ENCODE results near the gene ABI3BP.

The ABI3BP gene

DNA sequence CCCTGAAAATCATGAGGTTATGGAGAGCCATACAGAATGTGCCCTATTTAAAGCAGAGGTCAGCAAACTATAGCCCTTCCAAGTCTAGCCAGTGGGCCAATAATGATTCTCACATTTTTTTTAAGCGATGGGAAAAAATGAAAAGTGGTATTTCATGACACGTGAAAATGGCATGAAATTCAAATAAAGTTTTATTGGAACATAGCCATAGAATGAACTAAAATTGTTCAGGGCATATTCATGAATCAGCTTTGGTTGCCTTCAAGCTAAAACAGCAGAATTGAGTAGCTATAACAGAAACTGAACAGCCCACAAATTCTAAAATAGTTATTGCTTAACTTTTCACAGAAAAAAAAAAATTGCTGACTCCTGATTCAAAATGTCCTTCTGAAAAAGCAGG lies 179.4 kb downstream of the ABI3BP start:
- no peak for DNase-seq

DNA sequence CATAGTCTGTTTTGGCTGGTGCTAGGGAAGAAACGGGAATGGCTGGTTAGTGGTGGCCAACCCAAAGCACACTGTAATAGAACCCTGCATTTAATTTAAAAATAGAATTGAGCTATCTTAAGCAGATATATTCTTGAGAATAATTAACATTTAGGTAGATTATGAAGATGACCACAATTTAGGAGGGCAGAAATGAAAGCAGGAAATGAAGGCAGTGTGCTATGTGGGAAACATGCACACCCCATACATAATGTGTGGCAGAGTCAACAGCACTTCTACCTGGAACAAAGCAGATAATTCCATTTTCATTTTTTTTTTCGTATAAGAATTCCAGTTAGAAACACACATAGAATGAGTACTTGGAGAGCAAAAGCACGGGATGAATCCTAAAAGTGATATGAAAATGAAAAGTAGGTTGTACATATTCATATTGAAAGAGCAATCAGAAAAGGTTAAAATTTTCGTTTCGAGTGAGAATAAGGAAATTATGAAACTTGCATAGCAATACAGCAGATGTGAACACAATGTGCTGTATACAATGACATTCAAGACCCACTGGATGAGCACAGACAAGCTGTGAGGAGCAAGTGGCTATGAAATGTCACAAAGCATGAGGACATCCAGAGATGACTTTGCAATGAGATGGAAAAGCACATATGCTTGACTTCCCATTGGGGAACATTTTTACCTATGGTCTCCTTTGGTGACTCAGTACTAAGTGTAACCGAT lies 181.3 kb downstream of the ABI3BP start:
- DNase-seq, result no peak

DNA sequence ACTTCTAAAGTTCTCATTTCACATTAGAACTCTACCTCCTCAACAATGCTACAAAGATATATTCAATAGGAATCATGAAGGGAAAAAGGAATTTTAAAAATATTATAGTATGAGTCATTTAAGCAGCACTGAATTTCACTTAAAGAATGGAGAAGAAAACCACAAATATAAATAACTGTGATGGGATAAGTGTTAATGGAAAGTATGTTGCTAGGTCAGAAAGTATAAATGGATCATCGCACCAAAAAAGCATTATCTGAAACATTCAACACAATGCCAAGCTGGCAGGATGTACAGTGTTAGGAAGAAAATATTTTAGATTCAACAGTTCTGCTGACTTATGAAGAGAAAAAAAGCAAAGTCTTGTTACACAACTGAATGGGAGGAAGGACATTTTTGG lies 182.6 kb downstream of the ABI3BP start:
- no peak for DNase-seq

DNA sequence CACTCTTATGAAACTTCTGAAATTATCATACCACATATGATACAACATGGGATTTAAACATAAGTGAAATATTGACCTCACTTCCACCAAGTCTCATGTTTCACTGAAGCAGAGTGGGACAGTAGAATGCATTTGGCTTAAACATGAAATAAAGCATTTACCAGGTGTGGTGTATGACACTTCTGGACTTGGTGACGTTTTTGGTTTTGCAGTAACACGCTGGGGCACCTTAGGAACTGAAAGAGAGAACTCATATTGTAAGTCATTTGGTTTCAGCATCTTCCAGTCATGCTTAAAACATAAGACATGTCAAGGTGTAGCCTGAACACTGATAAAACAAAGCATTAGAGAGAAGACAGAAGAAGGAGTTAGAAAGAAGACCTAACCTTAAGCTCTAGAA lies 188.6 kb downstream of the ABI3BP start:
- DNase-seq, result no peak

DNA sequence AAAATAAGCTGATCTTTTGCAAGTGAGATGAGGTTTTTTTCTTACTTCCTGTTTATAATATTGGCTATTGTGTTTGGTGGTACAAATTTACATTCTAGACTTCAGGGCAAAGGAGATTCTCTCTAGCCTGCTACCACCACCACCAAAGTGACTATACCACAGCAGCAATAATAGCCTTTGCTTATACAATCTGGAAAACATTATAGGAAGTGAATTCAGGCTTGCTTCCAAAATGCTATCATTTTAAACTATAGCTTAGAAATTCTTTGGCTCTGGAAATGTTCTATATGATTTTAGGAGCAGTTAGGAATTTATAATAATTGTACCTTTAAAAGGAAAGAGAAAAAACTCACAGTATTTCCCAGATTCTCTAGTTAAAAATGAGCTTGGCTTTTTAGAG lies 189.5 kb downstream of the ABI3BP start:
- DNase-seq, result no peak

DNA sequence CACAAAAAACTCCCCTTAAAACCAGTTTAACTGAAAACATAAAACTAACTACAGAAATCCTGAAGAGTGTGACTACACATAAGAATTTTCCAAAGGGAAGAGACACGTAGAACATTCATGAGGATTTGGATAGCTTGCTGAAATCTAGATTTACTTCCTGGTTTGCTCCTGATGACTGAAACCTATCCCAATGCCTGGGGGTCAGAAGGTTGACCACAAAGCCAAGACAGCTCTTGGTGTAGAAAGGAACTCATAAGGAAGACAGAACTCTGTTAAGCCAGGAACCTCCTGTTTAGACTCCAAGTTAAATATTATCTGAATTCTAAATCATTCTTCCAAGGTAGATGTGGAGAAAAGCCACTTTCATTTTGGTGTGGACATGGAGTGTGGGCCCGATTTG lies 191.1 kb downstream of the ABI3BP start:
- no peak for DNase-seq

DNA sequence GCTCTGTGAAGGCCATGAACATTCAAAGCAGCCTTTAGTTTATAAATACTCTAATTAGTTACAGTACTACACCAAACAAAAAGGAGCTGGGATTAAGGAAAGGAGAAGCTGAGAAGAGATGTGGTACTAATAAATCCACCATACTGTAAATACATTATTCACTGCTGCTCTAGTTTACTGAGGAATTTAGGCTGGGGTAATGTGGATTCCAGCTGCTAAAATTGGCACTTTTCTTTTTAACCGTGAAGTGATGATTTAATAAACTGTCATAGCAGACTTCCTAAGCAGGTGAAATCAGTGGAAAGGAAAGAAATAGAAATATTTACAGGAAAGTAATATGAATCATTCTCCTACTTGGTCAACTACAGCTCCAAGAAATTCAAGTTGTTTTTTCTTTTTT lies 195.2 kb downstream of the ABI3BP start:
- no peak for DNase-seq

DNA sequence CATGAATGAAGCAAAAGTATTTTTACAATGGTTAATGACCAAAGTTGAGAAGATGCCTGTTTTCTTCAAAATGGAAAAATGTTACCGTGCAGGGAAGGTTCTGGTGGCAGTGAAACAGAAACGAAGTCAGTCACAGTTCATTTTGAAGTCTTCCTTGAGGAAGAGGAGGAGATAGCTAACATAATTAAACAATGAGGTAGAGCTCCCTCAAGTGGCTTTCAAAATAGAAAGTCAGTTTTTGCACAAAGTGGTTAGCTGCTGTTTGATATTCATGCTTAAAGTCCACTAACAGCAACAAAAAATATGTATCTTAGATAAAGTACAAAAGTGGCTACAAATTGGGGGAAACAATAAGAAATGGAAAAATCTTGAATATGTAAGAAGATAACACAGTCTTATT lies 196.7 kb downstream of the ABI3BP start:
- no peak for DNase-seq

DNA sequence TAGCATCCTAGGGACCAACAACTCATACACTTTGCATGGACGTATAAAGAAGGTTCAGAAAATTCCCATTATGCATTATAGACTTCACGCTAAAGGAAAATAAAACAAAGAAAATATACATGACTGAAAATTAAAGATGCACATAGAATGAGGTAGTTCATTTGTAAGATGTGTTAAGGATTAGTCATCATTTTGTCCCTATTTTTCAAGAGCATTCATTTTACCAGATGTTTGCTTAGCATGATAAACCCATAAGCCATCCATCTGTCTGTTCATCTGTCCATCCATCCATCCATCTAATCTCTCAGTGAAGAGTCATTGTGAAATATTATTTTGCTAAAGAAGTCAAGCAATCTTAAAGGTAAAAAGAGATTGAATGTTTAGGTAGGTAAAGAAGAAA lies 203.6 kb downstream of the ABI3BP start:
- no peak for DNase-seq

DNA sequence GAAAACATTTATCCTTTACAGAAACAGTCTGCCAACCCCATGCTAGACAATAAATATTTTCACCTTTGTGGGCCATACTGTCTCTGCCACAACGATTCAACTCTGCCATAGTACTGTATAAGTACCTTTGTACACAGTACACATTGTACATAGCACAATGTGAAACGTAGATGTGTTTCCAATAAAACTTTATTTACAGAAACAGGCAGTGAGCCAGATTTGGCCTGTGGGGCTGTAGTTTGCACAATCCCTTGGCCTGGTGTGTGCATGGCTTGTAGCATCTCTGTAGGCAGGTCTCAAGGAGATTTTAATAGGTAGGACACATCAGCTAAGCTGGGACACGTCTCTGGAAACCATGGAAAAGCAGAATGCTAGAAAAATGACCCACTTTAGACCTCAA lies 209.6 kb downstream of the ABI3BP start:
- DNase-seq, result no peak

DNA sequence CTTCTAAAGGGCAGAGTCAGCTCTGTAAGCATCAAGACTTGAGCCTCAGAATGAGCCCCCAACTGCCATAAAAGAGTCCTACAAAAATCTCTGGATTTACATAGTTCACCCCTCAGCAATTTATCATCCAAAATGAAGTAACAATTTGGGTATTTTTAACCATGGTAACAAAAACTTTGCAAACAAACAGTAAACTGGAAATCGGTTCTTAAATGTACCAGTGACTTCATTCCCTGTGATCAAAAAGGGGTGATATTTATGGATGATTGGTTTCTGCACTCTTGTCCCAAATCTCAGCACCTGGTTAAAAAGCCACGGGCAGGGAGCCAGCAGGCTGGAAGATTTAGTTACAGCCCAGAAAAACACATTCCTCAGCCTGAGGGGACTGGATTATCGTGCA lies 210.3 kb downstream of the ABI3BP start:
- DNase-seq, result no peak

DNA sequence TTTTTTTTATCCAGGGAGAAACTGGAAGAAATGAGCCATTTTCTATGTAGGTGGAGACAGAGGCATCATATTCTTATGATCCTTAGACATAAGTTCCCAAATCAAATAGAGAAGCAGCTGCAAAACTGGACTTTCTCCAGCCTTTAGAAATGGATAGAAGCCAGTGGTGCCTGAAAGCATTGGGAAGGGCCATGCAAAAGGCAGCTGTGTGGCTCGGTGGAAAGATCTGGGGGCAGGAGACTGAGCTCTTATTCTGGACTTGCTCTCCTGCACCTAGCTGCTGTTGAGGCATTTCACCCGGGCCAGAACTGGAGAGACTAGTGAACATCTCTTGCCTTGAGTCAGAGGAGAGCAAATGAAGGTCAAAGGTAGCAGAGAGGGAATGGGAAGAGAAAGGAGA lies 210.9 kb downstream of the ABI3BP start:
- DNase-seq, result no peak

DNA sequence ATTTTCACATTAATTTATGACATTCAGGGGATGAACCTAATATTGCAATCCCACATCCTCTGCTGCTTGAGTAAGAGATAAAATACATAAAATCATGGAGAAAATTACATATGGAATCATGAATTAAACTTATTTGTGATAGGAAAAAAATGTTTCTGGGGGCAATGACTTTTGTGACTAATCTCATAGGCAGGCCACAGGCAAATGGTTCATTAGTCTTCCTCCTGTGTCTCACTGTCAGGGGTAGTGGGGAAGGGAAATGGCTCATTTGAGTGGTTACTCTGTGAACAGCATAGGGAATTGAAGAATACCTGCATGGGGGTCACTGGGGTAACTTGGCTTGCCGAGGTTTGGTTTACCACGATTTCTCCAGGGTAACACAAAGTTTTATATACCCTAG lies 211.9 kb downstream of the ABI3BP start:
- DNase-seq, result no peak

DNA sequence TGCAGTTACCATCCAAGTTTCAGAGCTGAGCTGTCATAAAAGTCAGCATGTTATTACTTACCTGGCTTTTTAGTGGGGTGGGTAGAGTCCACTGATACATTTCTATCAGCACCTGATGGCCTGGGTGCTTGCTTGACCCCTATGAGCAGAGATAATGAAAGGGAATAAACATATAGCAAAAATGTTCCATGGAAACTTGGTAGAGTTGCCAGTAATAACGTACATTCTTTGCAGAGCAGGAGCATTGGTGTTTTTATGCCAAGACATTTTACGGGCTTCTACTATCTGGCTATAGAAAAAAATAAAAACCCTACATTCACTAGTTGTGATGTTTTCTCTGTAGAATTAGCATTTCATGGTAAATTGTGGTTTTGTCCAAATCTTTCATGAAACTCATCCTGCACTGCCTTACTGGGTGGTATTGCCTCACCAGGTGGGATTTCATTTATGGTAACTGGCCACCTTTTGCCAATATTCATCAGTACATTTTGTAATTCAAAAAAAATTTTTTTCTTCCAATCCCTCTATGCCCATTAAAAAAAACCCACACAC lies 213.1 kb downstream of the ABI3BP start:
- DNase-seq, result no peak

DNA sequence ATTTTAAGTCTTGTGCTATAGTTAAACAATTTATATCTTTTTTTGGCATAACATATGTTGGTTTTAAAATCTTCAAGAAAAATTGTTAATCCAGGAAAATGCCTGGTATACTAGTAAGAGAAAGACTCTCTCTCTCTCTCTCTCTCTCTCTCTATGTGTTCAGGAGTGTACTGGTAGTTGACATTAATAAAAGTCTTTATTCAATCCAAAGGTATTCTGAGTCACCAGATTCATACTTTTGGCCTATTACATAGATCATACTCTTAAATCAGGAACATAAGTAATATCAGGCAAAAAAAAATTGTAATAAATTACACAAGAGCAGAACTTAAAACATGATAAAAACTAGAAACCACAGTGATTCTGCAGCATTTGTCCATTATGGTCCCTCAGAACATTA lies 213.7 kb downstream of the ABI3BP start:
- no peak for DNase-seq

DNA sequence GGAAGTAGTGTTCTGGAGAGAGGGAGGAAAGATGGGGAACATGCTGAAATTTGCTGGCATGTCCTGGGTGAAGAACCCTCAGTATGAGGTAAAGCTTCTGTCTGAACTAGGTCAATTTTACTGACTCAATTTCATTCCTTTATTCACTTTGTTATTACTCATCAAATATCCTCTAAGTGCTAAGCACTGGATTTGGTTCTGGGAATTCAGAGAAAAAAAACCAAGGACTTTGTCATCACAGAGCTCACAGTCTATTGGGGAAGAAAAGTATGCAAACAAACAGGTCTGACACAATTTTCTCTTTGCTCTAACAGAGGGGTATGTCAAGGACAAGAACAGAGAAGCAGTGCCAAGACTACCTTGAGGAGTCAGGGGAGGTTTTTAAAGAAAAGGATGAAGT lies 215.9 kb downstream of the ABI3BP start:
- no peak for DNase-seq

DNA sequence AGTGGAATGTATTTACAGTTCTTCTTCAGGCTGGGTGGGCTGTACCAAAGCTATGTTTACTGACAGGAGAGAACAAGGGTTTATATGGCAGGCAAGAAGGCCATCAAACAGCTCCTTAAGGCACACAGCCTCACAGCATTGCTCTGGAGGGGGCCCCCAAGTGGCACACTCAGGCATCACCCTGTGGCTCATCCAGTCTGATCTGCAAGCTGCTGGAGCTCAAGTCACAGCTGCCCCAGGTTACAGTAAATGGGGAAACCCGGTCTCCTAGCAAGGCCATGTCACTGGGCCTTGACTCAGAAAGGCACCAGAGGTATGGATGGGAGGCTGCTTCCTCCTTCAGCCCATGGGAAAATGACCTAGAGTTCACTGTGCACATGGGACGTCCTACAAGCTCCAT lies 216.5 kb downstream of the ABI3BP start:
- no peak for DNase-seq

DNA sequence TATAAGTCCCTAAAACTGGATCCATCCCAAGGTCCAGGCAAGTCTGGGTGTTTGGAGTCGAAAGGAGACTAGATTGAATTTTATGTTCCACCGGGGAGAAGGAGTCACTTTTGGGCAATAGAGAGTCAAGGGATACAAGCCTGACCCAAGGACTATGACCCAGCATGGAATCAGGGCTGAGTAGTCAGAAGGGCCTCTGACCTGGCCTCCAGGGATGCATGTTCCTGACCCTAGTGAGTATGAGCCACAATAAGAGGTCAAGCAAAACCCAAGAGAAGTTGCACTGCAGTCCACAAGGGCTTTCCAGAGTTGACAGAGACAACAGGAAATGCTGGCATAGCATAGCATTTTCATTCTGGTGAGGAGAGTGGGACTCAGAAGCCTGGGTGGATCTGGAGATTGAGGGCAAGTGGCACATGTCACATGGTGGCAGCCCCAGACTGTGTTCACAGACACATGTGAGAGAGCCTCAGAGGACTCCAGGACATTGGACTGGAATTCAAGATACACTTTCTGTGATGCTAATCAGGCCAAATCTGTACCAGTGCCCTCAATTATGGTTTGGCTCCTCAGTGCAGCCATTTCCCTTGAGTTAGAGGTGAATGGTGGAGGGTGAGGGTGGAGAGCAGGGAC lies 217.0 kb downstream of the ABI3BP start:
- DNase-seq, result no peak

DNA sequence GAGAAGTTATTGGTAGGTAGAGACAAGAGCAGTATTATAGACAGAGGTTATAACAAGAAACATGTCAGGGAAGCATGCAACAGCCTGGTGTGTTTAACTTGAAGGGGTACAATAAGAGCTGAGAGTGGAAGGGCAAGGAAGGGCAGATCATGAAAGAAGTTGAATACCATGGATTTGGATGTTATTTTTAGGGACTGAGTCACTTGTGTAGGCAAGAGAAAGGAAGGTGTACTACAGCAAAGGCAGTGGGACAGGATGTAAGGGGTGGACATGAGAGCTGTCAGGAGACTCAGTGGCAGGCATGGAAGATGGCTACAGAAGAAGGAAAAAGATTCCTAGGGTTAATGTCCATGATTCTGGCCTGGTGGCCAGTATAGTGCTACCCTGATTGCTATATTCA lies 217.6 kb downstream of the ABI3BP start:
- DNase-seq, result no peak

DNA sequence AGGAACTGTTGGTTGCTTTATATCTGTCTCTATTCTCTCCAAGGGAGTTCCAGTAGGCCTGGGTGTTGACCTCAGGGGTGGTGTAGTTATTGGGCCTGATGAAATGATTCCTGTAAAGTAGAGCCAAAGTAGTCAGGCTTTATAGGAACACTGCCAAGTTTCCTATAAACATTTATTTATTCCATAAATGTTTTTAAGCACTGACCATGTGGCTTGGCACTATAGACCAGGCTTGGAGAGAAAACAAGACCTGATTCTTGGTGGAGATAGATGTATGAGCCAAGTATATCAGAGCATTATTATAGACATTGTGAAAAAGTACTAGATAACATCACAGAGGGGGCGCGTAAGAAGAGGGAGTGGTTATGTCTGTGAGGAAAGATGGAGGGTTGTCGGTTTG lies 218.0 kb downstream of the ABI3BP start:
- DNase-seq, result no peak

DNA sequence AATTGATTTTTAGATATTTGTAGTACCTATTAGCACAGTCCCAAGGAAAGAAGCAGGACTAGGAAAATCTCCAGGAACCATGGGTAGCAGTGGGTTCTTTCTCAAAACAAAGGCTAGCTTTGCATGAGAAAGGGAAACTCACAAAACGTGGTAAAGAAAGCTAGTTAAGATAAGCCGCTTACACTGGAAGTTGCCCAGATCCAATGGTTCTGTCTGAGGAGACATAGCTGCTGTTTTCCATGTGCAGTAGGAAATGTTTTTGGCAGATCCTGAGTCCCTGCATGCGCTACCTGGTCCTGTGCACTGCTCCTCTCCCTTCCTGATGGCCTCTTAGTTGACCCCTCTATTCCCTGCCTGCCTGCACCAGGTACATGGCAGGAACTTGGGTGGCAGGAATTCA lies 223.5 kb downstream of the ABI3BP start:
- no peak for DNase-seq

DNA sequence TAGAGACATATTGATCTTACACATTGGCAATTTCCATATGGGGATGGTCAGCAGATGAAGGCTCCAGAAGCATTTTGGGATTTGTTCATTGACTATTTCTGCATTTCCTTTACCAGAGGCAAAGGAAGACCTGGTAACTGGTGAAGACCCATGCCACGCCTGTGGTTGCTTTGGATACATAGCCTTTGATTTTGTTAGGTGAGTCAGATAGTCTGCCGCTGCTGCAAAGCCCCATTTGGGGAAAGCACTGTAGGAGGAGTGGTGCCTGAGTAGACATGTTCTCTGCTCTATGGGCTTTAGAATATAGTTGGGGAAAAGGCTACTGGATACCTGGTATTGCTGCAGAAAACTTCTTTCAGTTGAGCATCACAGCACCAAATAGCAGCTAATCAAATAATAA lies 227.2 kb downstream of the ABI3BP start:
- DNase-seq, result no peak

DNA sequence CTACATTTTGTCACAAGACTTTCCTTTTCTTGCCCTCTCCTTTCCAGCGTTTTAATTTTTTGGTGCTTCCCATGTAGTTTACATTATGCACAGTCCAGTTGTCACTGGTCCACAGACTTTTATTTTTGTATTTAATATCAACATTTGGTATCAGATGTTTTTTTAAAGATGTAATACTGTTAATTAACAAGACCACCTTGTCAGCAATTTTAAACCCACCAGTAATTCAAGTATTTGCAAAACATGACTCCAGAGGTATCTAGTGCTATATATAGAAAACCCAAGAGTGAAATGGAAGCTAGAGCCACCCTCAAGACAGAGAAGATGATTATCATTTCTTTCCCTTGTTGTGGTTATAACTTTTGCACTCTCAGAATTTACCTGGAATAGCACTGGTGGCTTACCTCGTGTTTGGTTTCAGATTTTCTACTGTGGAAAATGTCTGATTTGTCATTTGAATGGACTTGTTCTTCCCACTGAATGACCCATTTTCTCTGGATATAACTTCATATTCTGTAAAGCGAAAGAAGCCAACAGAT lies 227.7 kb downstream of the ABI3BP start:
- no peak for DNase-seq

DNA sequence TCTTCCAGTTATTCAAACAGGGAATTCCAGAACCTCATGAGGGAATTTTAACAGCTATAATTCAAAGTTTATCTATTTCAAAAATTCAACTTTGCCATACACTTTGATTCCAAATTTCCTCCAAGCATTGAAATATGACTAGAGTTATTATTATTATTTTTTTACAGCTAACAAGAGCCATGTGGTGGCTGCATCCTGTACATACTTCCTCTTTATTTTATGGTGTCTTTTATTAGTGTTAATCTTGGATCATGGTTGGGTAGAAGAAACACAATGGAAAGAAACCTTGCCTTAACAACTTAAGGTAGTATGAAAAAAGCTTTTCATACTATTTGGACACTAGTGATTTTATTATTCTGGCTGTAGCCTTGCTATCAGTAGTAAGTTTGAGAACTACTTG lies 231.3 kb downstream of the ABI3BP start:
- DNase-seq, result no peak

Data from SHP77 treated with DMSO at 0.1 percent for 48 hours (cell line).